HL-60 (cell line): Measurements from ENCODE around the gene PCSK9.

ENCODE experiments used
- DNase-seq, 2 experiments: peaks; one replicate each; pipeline ENCODE4 v3.0.0-alpha.2; 2010 to 2020; ENCODE audit warnings: low read depth in 1 of 2, low spot score in 1 of 2
- H3K27ac ChIP-seq: fragments of 250-450 bp; sonication (Bioruptor Pico); replicated peaks from 2 replicates; pipeline ENCODE4 v1.5.1; 2020; ENCODE audit warnings: mild to moderate bottlenecking, moderate library complexity
- H3K27me3 ChIP-seq: fragments of 250-450 bp; sonication (Bioruptor Pico); 2 replicates; pipeline ENCODE4 v1.5.1; 2021; ENCODE audit warnings: mild to moderate bottlenecking, moderate library complexity; ENCODE audit not compliant: insufficient read depth, poor library complexity, severe bottlenecking
- H3K4me3 ChIP-seq: replicated peaks from 2 replicates; pipeline ENCODE4 v1.5.1; 2011; ENCODE audit warnings: mild to moderate bottlenecking, control low read depth, low read length; ENCODE audit not compliant: insufficient read depth
- CTCF ChIP-seq: IDR thresholded peaks from one replicate; pipeline ENCODE4 v1.5.1; 2011; ENCODE audit warnings: low read length, control low read depth, inconsistent platforms; ENCODE audit not compliant: insufficient read depth
- GABPA ChIP-seq: IDR thresholded peaks from 2 replicates; pipeline ENCODE4 v1.6.1; 2012; ENCODE audit warnings: low read depth
- POLR2AphosphoS5 ChIP-seq: IDR thresholded peaks from 2 replicates; pipeline ENCODE4 v1.6.1; 2012; ENCODE audit warnings: low read depth
- REST ChIP-seq: IDR thresholded peaks from 2 replicates; pipeline ENCODE4 v1.6.1; 2012; ENCODE audit warnings: low read depth; ENCODE audit not compliant: insufficient replicate concordance
- SPI1 ChIP-seq: IDR thresholded peaks from 2 replicates; pipeline ENCODE4 v1.6.1; 2012; ENCODE audit warnings: low read depth, mild to moderate bottlenecking, borderline replicate concordance

PCSK9 gene

GRCh38 chr1:55055084-55055882 is 15.9 kb downstream of the PCSK9 start:
- Histone ChIP-seq H3K4me3 (no peak overlapping the region), H3K27ac (no peak overlapping the region), H3K27me3 (no peaks in the 10 kb centered on the region)
- no peak for DNase-seq
- TF ChIP-seq GABPA: no peak
- TF ChIP-seq POLR2AphosphoS5: no peak
- TF ChIP-seq CTCF: no peak
- no peak for TF ChIP-seq REST
- TF ChIP-seq SPI1: no peak

- TF ChIP-seq REST: no peak
- no peak for TF ChIP-seq GABPA
- TF ChIP-seq CTCF: no peak
- TF ChIP-seq POLR2AphosphoS5: no peak
- TF ChIP-seq SPI1: no peak
- H3K27ac ChIP-seq: no peak overlapping the region
- no peak overlapping the region for H3K4me3 ChIP-seq
- no peaks in the 10 kb centered on the region for H3K27me3 ChIP-seq
- DNase-seq: no peak
Observed at GRCh38 chr1:55055951-55056631, 16.7 kb downstream of the PCSK9 start.

- TF ChIP-seq REST (no peak), CTCF (no peak), GABPA (no peak), POLR2AphosphoS5 (no peak), SPI1 (no peak)
- DNase-seq: no peak
- H3K4me3 ChIP-seq: no peak overlapping the region
Observed at GRCh38 chr1:55056632-55056992, 17.3 kb downstream of the PCSK9 start.

More at GRCh38 chr1:55056632-55056992, 17.3 kb downstream of the PCSK9 start:
- Histone ChIP-seq H3K27ac (no peak overlapping the region), H3K27me3 (no peaks in the 10 kb centered on the region)
